Smooth muscle cell (in vitro differentiated cells): Measurements from ENCODE around the gene FOLR2. TPM values are rescaled to one million over a fixed set of nuclear protein-coding genes. Genes with fewer than 3 reads are reported as not detected.

Experiments used
- DNase-seq: peaks from one replicate; lab custom pipeline; 2025; ENCODE audit not compliant: unreplicated experiment; lab: John Stamatoyannopoulos, UW
- H2AFZ ChIP-seq: fragments of 200-600 bp; sonication (generic); 2 replicates; pipeline ENCODE4 v1.6.0; 2016; ENCODE audit warnings: antibody characterized with exemption, low read depth, mild to moderate bottlenecking
- H3F3A ChIP-seq: fragments of 200-600 bp; sonication (generic); 2 replicates; pipeline ENCODE4 v1.6.0; 2017; ENCODE audit warnings: antibody characterized with exemption, low read depth
- H3K27ac ChIP-seq: fragments of 200-600 bp; sonication (generic); 2 replicates; pipeline ENCODE4 v1.5.1; 2016; ENCODE audit warnings: low read depth, mild to moderate bottlenecking
- H3K27me3 ChIP-seq: fragments of 200-600 bp; sonication (generic); 2 replicates; pipeline ENCODE4 v1.6.1; 2016; ENCODE audit warnings: low read depth, mild to moderate bottlenecking
- H3K36me3 ChIP-seq: fragments of 200-600 bp; sonication (generic); 2 replicates; pipeline ENCODE4 v1.5.1; 2016; ENCODE audit warnings: low read depth
- H3K4me1 ChIP-seq: fragments of 200-600 bp; sonication (generic); 2 replicates; pipeline ENCODE4 v1.5.1; 2016; ENCODE audit warnings: low read depth
- H3K4me2 ChIP-seq: fragments of 200-600 bp; sonication (generic); 2 replicates; pipeline ENCODE4 v1.6.0; 2016; ENCODE audit warnings: mild to moderate bottlenecking
- H3K4me3 ChIP-seq: fragments of 200-600 bp; sonication (generic); 2 replicates; pipeline ENCODE4 v1.5.1; 2016; ENCODE audit warnings: mild to moderate bottlenecking
- H3K79me2 ChIP-seq: fragments of 200-600 bp; sonication (generic); 2 replicates; pipeline ENCODE4 v1.6.0; 2016; ENCODE audit warnings: low read depth, mild to moderate bottlenecking
- H3K9ac ChIP-seq: fragments of 200-600 bp; sonication (generic); 2 replicates; pipeline ENCODE4 v1.6.0; 2016; ENCODE audit warnings: low read depth
- H3K9me3 ChIP-seq: fragments of 200-600 bp; sonication (generic); replicated peaks from 2 replicates; pipeline ENCODE4 v1.5.1; 2016; ENCODE audit warnings: low read depth
- H4K20me1 ChIP-seq: fragments of 200-600 bp; sonication (generic); 2 replicates; pipeline ENCODE4 v1.6.0; 2016; ENCODE audit warnings: low read depth
- WGBS: methylation state at CpG from one replicate; pipeline ENCODE4 v1.1.7; 2016; ENCODE audit warnings: low lambda C conversion rate; 5-methylcytosine and 5-hydroxymethylcytosine counted together
- polyA plus RNA-seq: library from polyadenylated mRNA; unstranded; fragments of >200 nt; fragmentation: Nextera tagmentation; extraction: Ambion mirVana; gene quantifications from 2 replicates; pipeline ENCODE4 v1.2.1, GENCODE V29; 2016
- total RNA-seq: library from RNA; depleted of rRNA; stranded (reverse); fragments of >200 nt; gene quantifications from 2 replicates; pipeline ENCODE4 v1.2.3, GENCODE V29; 2014
- TF ChIP-seq, protein P1 (sequence below): fragments of 200-600 bp; sonication (generic); IDR thresholded peaks from 2 replicates; pipeline ENCODE4 v1.5.1; 2017; ENCODE audit warnings: borderline replicate concordance, mild to moderate bottlenecking, antibody characterized with exemption; ENCODE audit not compliant: insufficient read depth, poor library complexity, severe bottlenecking

The FOLR2 gene
- total and polyA plus RNA-seq, 2 experiments from 2014 or later, result not detected

DNA sequence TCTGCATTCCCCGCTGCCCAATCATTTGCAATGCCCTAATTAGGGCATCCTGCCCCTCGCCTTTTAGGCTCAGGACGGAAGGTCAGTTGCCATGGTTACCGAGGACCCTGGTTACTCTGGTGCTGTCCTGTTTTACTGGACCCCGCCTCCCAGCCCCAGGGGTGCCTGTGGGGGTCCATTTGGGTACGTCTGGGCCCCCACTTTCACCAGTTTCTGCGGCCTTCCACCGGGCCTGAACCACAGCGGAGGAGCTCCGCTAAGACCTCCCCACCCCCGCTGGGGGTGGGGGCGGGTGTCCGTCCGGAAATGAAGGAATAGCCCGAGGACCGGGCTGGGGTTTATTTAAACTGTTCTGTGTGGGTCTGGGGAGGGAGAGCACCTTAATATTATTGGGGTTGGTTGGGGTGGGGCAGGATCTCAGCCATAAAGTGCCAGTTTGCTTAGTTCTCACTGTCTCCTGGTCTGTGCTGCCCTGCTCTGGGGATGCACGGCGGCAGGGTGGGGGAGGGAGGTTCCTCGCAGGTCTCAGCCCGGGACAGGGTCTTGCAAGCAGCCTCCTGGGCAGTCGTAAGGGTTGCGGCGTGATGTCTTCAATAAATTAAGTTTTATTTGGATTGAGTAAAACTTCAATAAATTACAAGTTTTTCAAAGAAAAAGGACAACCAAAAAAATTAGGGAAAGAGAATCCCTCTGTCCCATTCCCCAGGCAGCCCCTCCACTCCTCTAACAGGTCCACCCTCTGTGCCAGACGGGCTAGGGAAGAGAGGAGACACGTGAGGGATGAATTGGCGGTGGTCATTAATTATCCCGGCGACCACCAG, 22.1 kb downstream of the FOLR2 start:
- peak overlapping the region; percentile 82 for H3K4me2 ChIP-seq
- H3K79me2 ChIP-seq, result no peaks in the 10 kb centered on the region
- H3K4me3 ChIP-seq, result peak overlapping the region; percentile 32
- no peak for DNase-seq
- H3K27ac ChIP-seq, result no peak overlapping the region
- no peaks in the 10 kb centered on the region for H3K9me3 ChIP-seq
- H4K20me1 ChIP-seq, result peaks cover 50% of the 10 kb centered on the region
- peaks cover 38% of the 10 kb centered on the region for H3K27me3 ChIP-seq
- no peak overlapping the region for H3K9ac ChIP-seq
- no peaks in the 10 kb centered on the region for H3K36me3 ChIP-seq
- WGBS, result 34% methylated on average over 28 of the region's 28 CpGs
- TF ChIP-seq, protein P1, sequence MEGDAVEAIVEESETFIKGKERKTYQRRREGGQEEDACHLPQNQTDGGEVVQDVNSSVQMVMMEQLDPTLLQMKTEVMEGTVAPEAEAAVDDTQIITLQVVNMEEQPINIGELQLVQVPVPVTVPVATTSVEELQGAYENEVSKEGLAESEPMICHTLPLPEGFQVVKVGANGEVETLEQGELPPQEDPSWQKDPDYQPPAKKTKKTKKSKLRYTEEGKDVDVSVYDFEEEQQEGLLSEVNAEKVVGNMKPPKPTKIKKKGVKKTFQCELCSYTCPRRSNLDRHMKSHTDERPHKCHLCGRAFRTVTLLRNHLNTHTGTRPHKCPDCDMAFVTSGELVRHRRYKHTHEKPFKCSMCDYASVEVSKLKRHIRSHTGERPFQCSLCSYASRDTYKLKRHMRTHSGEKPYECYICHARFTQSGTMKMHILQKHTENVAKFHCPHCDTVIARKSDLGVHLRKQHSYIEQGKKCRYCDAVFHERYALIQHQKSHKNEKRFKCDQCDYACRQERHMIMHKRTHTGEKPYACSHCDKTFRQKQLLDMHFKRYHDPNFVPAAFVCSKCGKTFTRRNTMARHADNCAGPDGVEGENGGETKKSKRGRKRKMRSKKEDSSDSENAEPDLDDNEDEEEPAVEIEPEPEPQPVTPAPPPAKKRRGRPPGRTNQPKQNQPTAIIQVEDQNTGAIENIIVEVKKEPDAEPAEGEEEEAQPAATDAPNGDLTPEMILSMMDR, result no peak
- no peak overlapping the region for H2AFZ ChIP-seq
- H3K4me1 ChIP-seq, result peaks cover 16% of the 10 kb centered on the region
- H3F3A ChIP-seq, result peaks cover 25% of the 10 kb centered on the region

DNA sequence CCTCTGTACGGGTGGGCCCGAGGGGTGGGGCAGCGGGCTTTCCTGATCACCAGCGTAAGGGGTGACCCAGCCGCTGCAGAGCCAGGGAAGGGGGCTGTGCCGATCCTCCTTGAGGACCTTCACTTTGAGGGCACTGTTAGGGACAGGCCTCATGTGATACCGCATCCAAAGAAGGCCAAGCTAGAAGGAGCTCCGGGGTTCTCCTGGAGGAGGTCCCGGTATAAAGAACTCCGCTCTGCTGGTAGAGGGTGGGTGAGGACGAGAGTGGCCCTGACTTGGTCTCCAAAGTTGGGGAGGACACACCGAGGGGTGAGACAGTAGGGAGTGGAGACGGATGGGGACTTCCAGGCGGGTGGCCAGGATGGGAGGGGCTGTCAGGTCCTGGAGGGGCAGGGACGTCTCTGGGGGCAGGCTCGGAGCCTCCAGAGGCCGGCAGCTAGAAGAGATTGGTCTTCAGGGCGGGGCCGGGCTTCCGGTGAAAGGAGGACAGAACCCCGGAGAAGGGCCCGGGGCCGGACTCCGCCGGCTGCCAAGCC, 22.8 kb downstream of the FOLR2 start:
- Histone ChIP-seq H3K4me3 (peak overlapping the region; percentile 32), H3K36me3 (no peaks in the 10 kb centered on the region), H3K9ac (no peak overlapping the region), H2AFZ (no peak overlapping the region), H3F3A (peaks cover 20% of the 10 kb centered on the region), H3K27me3 (peaks cover 45% of the 10 kb centered on the region), H3K4me1 (peaks cover 16% of the 10 kb centered on the region), H3K9me3 (no peaks in the 10 kb centered on the region), H3K79me2 (no peaks in the 10 kb centered on the region), H3K27ac (no peak overlapping the region), H3K4me2 (peak overlapping the region; percentile 82), H4K20me1 (peaks cover 43% of the 10 kb centered on the region)
- DNase-seq, result no peak
- WGBS, result 15% methylated on average over 22 of the region's 25 CpGs
- TF ChIP-seq, protein P1, result no peak

DNA sequence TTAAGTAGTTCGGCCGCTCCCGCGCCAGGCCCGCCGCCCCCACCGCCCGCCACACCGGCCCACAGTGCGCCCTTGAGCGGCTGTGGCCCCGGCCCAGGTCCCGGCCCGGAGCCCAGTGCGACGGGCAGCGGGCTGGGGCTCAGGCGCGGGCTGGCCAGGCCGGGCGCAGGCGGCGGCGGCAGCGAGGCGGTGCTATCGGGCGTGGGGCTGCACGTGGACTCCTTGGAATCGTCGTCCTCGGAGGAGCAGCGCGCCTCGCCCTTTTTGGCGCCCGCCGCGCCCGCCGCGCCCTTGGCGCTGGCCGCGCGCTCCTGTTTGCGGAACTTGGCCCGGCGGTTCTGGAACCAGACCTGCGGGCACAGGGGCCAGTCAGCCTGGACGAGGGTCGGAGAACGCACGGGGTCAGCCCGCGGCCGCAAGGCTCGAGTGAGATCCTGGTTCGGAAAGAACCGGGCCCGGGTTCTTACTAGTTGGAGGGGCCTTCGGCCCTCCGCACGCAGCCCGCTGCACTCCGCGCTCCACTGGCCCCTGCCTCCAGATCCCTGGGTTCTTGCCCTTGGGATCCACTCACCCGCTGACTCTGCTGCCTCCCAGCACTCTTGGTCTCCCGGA, 23.4 kb downstream of the FOLR2 start:
- peaks cover 51% of the 10 kb centered on the region for H3K27me3 ChIP-seq

More for the DNA sequence above, 23.4 kb downstream of the FOLR2 start:
- H2AFZ ChIP-seq, result no peak overlapping the region
- peak overlapping the region; percentile 82 for H3K4me2 ChIP-seq
- peaks cover 20% of the 10 kb centered on the region for H3F3A ChIP-seq
- H3K36me3 ChIP-seq, result no peaks in the 10 kb centered on the region
- TF ChIP-seq, protein P1, result no peak
- H3K27ac ChIP-seq, result no peak overlapping the region
- peak overlapping the region; percentile 32 for H3K4me3 ChIP-seq
- H3K9me3 ChIP-seq, result no peaks in the 10 kb centered on the region
- DNase-seq, result no peak
- peaks cover 38% of the 10 kb centered on the region for H4K20me1 ChIP-seq
- H3K79me2 ChIP-seq, result no peaks in the 10 kb centered on the region
- H3K9ac ChIP-seq, result no peak overlapping the region
- H3K4me1 ChIP-seq, result peaks cover 16% of the 10 kb centered on the region
- WGBS, result 8% methylated on average over 42 of the region's 69 CpGs
